Caco-2 (cell line): Measurements from ENCODE around the gene KRT1. TPM values are rescaled to one million over a fixed set of nuclear protein-coding genes. Genes with fewer than 3 reads are reported as not detected.

Source experiments
- BruUV-seq: library from RNA; stranded (reverse); fragments of 400-500 nt; replicated peaks from 2 replicates; lab custom pipeline; 2021; lab: Mats Ljungman, UMichigan
- CTCF ChIA-PET: fragments of 300-600 bp; sonication (Branson Sonifier 250); formaldehyde crosslinking; loops from one replicate; lab custom pipeline; 2022; ENCODE audit warnings: antibody characterized with exemption; lab: Charles Lee
- POLR2A ChIA-PET: fragments of 300-600 bp; sonication (Branson Sonifier 250); formaldehyde crosslinking; loops from one replicate; lab custom pipeline; 2022; ENCODE audit warnings: antibody characterized with exemption; lab: Charles Lee
- DNase-seq, 2 experiments: peaks; one replicate each; pipeline versions ENCODE4 v3.0.0 to v3.0.0-alpha.2; 2020 to 2022
- H3K27me3 ChIP-seq: replicated peaks from 2 replicates; pipeline ENCODE4 v1.6.0; 2011; ENCODE audit warnings: low read length; ENCODE audit not compliant: control insufficient read depth, insufficient read depth
- H3K36me3 ChIP-seq: 2 replicates; pipeline ENCODE4 v1.5.1; 2011; ENCODE audit warnings: low read length; ENCODE audit not compliant: control insufficient read depth, insufficient read depth
- H3K4me1 ChIP-seq: fragments of 250-450 bp; sonication (Bioruptor Pico); 2 replicates; pipeline ENCODE4 v1.5.1; 2020; ENCODE audit warnings: mild to moderate bottlenecking
- H3K4me3 ChIP-seq: 2 replicates; pipeline ENCODE4 v1.5.1; 2011; ENCODE audit warnings: low read depth, mild to moderate bottlenecking, control low read depth, low read length
- H3K9me3 ChIP-seq: fragments of 250-450 bp; sonication (Bioruptor Pico); 2 replicates; pipeline ENCODE4 v1.5.1; 2020; ENCODE audit warnings: mild to moderate bottlenecking, moderate library complexity
- H3K27ac Mint-ChIP-seq: one replicate; pipeline ENCODE4 v1.8.0; 2022; ENCODE audit warnings: mixed read lengths; ENCODE audit not compliant: unreplicated experiment
- H3K27me3 Mint-ChIP-seq: one replicate; pipeline ENCODE4 v1.8.0; 2022; ENCODE audit warnings: mixed read lengths; ENCODE audit not compliant: insufficient read depth, unreplicated experiment
- H3K36me3 Mint-ChIP-seq: one replicate; pipeline ENCODE4 v1.8.0; 2022; ENCODE audit warnings: mild to moderate bottlenecking, mixed read lengths; ENCODE audit not compliant: insufficient read depth, unreplicated experiment
- H3K4me1 Mint-ChIP-seq: one replicate; pipeline ENCODE4 v1.8.0; 2022; ENCODE audit warnings: low read depth, mixed read lengths; ENCODE audit not compliant: unreplicated experiment
- H3K4me3 Mint-ChIP-seq: one replicate; pipeline ENCODE4 v1.8.0; 2022; ENCODE audit warnings: mild to moderate bottlenecking, moderate library complexity, mixed read lengths; ENCODE audit not compliant: unreplicated experiment
- H3K9me3 Mint-ChIP-seq: one replicate; pipeline ENCODE4 v1.8.0; 2022; ENCODE audit warnings: mixed read lengths; ENCODE audit not compliant: unreplicated experiment
- CTCF ChIP-seq, 2 experiments: fragments of 200-600 bp in 1 of 2; IDR thresholded peaks; 1 replicate in 1 of 2; 2 replicates in 1 of 2; pipeline versions ENCODE4 v1.5.1 to v1.8.0; 2011 to 2022; ENCODE audit warnings: antibody characterized with exemption in 1 of 2, control low read depth in 1 of 2, inconsistent platforms in 1 of 2, low read depth in 1 of 2, low read length in 1 of 2, mild to moderate bottlenecking in 1 of 2, moderate library complexity in 1 of 2; ENCODE audit not compliant: insufficient read depth in 1 of 2, severe bottlenecking in 1 of 2, unreplicated experiment in 1 of 2
- intact Hi-C: fragments of 100-400 bp; cut with micrococcal nuclease; formaldehyde crosslinking; loops from one replicate; pipeline ENCODE4 v1.10.0; 2022; ENCODE audit not compliant: unreplicated experiment
- total RNA-seq: library from RNA; stranded (reverse); gene quantifications from 2 replicates; pipeline ENCODE4 v1.2.3, GENCODE V29; 2022

Gene KRT1
- total RNA-seq, 1 experiment from 2014 or later, result 0.20 TPM

GRCh38 chr12:52682938-52683574, 2.8 kb upstream of the KRT1 start:
- Mint-ChIP-seq H3K4me3 (no peak overlapping the region), H3K27me3 (peaks cover 23% of the 10 kb centered on the region), H3K4me1 (no peaks in the 10 kb centered on the region), H3K27ac (no peak overlapping the region), H3K36me3 (no peaks in the 10 kb centered on the region), H3K9me3 (no peaks in the 10 kb centered on the region)
- Histone ChIP-seq H3K36me3 (no peaks in the 10 kb centered on the region), H3K27me3 (0 out of 2 replicates have a peak, but pooled peaks cover 1% of the 10 kb centered on the region), H3K4me3 (no peak overlapping the region), H3K4me1 (no peaks in the 10 kb centered on the region), H3K9me3 (no peaks in the 10 kb centered on the region)
- no peak for DNase-seq
- ChIA-PET CTCF (no interaction called here), POLR2A (no interaction called here)
- BruUV-seq, result no TSS peak
- intact Hi-C loops, result no loop called here
- no peak for TF ChIP-seq CTCF (IDR thresholded peaks at IDR 0.05; ENCODE audit: insufficient read depth in 1 of 2, low read depth in 1 of 2, low read length in 1 of 2, severe bottlenecking in 1 of 2, unreplicated experiment in 1 of 2)

GRCh38 chr12:52682381-52682660, 2.1 kb upstream of the KRT1 start:
- ChIA-PET POLR2A (no interaction called here), CTCF (no interaction called here)
- Mint-ChIP-seq H3K36me3 (no peaks in the 10 kb centered on the region), H3K27ac (no peak overlapping the region), H3K4me3 (no peak overlapping the region), H3K4me1 (no peaks in the 10 kb centered on the region), H3K9me3 (no peaks in the 10 kb centered on the region), H3K27me3 (peaks cover 19% of the 10 kb centered on the region)
- intact Hi-C loops, result no loop called here
- Histone ChIP-seq H3K4me1 (no peaks in the 10 kb centered on the region), H3K9me3 (no peaks in the 10 kb centered on the region), H3K36me3 (no peaks in the 10 kb centered on the region), H3K27me3 (0 out of 2 replicates have a peak, but pooled peaks cover 1% of the 10 kb centered on the region), H3K4me3 (no peak overlapping the region)
- TF ChIP-seq CTCF (IDR thresholded peaks at IDR 0.05; ENCODE audit: insufficient read depth in 1 of 2, low read depth in 1 of 2, low read length in 1 of 2, severe bottlenecking in 1 of 2, unreplicated experiment in 1 of 2), result no peak
- no peak for DNase-seq
- no TSS peak for BruUV-seq

GRCh38 chr12:52681526-52682380, 1.5 kb upstream of the KRT1 start:
- no peaks in the 10 kb centered on the region for H3K9me3 Mint-ChIP-seq
- Histone ChIP-seq H3K36me3 (no peaks in the 10 kb centered on the region), H3K27me3 (0 out of 2 replicates have a peak, but pooled peaks cover 1% of the 10 kb centered on the region), H3K4me3 (no peak overlapping the region), H3K4me1 (no peaks in the 10 kb centered on the region), H3K9me3 (no peaks in the 10 kb centered on the region)
- no peak for TF ChIP-seq CTCF (IDR thresholded peaks at IDR 0.05; ENCODE audit: insufficient read depth in 1 of 2, low read depth in 1 of 2, low read length in 1 of 2, severe bottlenecking in 1 of 2, unreplicated experiment in 1 of 2)
- BruUV-seq, result no TSS peak
- intact Hi-C loops, result no loop called here
- ChIA-PET POLR2A (no interaction called here), CTCF (no interaction called here)
- DNase-seq, result no peak
- H3K27me3 Mint-ChIP-seq, result peaks cover 19% of the 10 kb centered on the region
- H3K36me3 Mint-ChIP-seq, result no peaks in the 10 kb centered on the region
- no peak overlapping the region for H3K27ac Mint-ChIP-seq
- no peaks in the 10 kb centered on the region for H3K4me1 Mint-ChIP-seq
- no peak overlapping the region for H3K4me3 Mint-ChIP-seq
